NCI-H69 (cell line): Measurements from ENCODE around the gene MAP3K20.
A peak's percentile ranks its signal among the peaks of the same experiment; 100 is the strongest.

Experiments used
- DNase-seq: peaks from one replicate; lab custom pipeline; 2025; lab: John Stamatoyannopoulos, UW

MAP3K20 gene

DNA sequence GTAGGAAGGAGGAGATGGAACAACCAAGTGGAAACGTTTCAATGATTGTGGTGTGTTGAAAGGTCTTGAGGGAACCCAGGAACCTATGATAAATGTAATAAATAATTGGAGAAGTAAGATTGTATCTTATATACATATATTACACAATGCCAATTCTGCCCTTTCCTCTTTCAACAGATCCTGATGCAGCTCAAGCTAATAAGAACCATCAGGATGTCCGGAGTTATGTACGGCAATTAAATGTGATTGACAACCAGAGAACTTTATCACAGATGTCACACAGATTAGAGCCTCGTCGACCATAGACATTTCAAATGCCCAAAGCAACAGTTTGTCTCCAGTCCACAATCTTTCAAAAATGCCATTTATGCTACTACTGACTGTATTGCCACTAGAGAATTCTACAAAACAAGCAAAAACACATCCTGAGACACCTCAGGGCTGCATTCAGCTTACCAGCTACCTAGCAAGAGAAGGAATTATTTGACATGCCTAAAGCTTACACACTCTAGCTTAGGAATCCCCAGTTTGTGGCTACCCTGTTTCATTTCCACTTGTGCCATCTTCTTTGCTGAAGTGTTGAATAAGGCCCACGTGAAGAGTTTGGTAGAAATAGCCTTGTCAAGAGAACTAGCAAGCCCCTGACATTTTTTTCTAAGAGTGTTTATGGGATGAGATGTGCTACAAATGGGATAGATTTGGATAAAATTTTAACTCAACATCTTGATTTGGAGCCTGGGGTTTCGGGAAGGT is 24.0 kb upstream of the MAP3K20 start:
- no peak for DNase-seq

DNA sequence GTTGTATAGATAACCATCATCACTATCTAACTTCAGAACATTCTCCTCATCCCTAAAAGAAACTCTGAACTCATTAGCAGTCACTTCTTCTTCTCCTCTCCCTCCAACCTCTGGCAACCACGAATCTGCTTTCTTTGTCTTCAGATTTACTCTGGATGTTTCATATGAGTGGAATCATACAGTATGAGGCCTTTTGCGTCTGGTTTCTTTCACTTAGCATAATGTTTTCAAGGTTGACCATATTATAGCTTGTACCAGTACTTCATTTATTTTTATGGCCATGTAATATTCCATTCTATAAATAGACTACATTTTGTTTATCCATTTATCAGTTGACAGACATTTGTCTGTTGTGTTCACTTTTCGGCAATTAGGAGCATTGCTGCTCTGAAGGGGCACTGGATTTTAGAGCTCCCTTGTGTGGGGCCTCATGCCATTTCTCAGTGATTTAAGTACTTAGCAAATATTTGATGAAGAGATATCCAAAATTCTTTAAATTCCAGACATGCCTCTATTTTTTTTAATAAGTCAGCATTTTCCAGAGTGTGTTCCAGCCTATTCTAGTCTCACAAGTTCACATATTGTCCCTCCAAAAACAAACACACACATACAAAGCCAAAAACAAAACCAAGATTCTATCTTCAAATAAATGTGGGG is 22.5 kb upstream of the MAP3K20 start:
- no peak for DNase-seq

DNA sequence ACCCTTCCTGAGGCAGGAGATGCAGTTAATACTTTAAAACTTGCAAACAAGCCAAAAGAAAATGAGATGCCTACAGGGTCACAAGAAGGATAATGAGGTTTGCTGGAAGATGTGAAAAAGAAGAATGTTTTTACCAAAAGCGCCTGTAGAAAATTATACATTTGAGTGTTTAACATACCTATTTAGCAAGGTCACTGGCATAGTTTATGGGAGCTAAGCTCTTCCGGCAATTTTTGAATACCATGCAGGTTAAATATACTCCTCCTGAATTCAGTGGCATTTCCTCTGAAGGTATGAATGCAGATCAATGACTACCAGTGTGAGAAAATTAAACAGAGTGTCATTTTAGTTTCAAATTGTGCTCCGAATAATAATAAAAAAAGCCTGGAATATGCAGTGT is 21.2 kb upstream of the MAP3K20 start:
- no peak for DNase-seq

DNA sequence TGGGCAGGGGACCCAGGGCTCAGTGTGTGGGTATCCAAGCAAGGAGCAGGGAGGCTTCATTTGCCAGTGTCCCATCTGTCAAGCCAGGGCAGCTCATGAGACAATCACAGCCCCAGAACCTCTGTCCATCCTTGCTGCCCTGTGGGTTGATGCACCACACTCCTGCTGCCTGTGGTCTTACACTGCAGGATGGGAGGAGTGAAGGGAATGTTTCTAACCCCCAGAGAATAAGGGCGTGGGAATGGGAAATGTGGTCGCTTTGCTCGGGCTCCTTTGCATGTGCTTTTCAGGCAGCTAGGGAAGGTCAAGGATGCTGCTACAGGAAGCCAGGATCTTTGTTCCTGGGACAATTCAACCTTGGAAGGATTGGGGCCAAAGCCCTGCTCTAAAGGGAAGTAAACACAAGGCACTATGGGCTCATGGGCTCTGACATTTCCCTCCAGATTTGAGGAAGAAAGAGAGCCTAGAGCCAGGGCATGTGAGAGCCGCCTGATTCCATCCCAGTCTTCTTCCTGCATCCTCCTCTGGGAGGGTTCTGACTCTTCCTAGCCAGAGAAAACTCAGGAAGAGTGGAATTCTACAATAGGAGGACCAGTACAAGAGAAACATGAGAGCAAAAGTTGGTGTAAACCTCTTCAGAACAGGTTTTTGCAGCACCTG is 18.8 kb upstream of the MAP3K20 start:
- no peak for DNase-seq

DNA sequence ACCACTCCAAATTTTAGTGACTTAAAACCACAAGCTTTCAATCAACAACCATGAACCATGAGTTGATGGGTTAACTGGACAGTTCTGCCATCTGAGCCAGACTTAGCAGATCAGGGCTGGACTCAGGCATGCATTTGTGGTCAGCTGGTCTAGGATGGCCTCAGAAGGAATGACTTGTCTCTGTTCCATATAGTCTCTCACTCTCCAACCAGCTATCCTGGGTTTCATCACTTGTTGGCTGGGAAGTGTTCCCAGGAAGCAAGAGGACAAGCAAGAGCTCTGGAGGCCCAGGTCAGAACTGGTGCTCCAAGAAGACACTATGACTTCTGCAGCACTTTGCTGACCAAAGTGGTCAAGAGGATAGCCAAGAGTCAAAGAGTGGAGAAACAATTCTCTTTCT is 17.5 kb upstream of the MAP3K20 start:
- no peak for DNase-seq

DNA sequence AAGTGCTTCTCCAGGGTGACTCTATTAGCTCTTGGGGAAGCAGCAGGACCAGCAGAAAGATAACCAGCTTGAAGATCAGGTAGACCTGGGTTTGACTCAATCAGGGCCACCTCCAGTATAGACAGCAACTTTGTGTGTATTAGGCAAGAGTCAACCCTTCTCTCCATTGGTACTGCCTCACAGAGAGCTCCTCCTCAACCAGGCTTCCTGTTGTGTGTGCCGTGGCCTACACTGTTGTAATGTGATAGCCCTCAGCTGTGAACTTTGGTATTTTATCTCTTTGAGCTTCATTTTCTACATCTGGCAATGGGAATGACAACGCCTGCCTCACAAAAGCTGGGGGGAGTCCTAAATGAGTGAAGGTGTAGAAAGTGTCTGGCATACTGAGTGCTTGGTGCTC is 17.0 kb upstream of the MAP3K20 start:
- no peak for DNase-seq

DNA sequence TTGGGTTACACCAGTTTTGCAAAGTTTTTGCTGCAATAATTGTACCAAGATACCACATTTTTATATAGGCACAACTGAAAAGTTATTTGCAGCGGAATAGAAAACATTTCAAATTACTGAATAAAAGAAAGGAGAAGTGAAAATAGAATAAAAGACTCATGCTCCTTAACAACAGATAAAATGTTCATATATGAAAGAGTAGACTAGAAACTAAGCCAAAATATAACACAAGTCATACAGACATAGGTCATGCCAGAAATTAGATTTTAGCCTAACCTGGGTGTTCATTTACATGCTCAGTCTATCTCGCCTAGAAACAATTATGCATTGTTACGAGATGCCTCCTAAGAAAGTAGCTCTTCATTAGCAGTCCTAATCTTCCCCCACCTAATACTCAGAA is 16.4 kb upstream of the MAP3K20 start:
- no peak for DNase-seq

DNA sequence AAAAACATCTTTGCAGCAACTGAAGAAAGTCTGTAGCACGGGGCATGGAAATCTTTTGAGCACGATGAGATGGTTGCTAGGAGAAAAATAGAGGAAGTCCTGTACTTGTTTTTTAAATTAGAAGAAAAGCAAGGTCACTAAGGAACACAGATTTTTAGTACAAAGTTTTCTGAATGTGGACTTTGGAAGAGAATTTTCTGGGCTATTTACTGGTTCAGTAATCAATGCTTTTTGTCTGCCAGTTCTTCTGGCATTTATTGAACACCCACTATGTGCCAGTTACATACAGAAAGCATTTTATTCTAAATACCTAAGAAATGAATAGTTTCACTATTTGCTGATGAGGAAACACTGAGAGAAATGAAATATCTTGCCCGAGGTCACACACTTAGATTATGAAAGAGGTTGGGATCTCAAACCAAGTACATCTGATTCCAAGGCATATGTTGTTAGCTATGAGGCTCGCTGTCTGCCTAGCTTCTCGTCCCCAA is 15.6 kb upstream of the MAP3K20 start:
- no peak for DNase-seq

DNA sequence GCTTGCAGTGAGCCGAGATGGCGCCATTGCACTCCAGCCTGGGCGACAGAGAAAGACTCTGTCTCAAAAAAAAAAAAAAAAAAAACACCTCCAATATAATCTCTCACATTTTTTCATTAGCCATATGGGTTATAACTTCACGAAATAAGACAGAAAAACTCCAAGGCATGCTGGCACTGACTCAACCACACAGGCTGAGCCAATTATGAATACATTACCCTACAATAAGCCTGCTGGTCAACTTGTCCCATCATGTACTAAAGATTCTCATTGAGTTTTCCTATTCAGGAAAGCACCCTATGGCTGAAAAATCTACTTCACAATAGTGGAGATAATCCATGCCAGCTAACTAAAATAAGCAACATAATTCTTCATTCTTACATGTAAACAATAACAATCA is 12.8 kb upstream of the MAP3K20 start:
- no peak for DNase-seq

DNA sequence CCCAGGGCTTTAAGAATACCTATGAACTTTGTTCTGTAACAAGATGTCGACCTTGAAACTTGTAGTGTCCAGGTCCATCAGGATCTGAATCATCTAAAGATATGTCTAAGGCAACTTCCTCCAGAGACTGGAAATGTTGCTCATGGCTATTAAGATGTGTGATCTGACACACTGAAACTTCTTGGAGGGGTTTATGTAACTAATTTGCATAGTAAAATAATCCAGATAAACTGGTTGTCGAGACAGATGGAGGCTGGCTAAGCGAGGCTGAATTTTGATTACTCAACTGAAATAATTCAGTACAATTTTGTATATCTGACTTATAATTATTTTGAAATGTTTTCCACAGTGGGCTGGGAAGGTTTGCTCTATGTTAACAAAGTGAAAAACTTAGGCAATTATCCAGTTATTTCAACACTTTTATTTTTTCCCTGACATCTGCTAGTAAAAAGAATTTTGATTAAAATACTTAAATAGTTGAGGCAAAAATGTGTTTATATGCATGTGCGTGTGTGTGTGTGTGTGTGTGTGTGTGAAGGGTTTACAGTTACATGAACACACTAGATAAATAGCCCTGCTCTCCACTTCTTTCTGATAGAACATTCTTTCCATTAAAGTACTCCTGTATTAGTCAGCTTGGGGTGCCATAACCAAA is 11.4 kb upstream of the MAP3K20 start:
- no peak for DNase-seq

DNA sequence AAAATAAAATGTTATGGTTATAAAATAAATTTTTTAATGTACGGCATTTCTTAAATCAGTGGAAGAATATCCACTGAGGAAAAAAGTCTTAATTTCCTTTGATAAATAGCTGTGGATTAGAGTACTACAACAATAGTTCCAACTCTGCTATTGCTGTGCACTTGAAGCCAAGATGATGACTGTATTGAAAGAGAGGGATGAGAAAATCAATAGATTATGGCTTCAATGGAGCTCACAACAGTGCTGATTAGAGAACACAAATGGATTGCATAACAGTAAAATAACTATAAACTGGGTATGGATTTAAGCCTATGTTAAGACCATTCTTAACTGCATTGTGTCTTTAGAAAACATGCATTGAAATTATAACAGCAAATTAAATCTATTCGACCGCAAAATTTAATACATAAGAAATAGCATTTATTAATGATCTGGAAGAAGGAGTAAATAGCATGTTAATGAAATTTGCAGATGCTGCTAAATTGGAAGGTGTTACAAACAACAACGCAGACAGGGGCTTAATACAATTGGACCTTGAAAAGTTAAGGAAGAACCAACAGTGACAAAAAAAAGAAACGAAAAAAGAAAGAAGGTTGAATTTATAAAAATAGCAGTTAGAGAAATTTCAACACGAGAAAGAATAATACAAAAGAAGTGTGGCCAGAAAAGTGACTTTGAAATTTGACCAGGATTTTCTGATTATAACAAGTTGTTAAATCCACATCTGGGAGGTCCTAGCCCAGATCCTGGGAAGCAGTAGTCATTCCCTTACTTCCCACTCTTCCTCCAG is 8.6 kb upstream of the MAP3K20 start:
- no peak for DNase-seq

DNA sequence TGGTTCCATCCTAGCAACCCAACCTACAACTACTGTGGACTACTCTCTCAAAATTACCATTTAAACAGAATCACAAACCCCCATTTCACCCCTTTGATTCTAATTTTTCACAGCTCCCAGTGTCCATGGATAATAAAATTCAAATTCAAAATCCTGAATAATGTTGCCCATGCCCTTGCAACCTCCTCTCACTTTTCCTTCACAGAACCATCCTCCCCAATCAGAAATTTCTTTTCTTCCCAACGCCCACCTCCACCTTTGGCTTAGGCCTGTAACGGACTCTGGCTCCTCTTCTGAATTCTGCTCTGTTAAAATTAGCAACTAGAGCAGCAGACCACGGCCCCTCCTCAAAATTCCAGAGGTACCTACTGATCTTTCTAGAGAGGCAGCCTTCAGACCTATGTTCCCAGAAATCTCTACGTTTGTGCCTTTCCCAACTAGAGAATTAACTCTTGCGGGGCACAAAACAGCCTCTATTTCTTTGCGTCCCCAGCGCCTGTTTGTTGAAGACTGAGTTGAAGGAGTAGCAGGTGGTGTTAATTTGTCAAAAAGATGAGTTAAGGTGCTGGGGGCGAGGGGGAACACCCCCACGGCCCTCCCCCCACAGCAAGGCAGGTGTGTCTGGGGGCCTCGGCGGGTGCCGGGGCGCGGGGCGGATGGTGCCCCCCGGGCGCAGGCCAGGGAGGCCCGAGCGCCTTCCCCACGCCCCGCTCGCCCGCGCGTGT is 428 bp upstream of the MAP3K20 start:
- DNase-seq, result no peak

DNA sequence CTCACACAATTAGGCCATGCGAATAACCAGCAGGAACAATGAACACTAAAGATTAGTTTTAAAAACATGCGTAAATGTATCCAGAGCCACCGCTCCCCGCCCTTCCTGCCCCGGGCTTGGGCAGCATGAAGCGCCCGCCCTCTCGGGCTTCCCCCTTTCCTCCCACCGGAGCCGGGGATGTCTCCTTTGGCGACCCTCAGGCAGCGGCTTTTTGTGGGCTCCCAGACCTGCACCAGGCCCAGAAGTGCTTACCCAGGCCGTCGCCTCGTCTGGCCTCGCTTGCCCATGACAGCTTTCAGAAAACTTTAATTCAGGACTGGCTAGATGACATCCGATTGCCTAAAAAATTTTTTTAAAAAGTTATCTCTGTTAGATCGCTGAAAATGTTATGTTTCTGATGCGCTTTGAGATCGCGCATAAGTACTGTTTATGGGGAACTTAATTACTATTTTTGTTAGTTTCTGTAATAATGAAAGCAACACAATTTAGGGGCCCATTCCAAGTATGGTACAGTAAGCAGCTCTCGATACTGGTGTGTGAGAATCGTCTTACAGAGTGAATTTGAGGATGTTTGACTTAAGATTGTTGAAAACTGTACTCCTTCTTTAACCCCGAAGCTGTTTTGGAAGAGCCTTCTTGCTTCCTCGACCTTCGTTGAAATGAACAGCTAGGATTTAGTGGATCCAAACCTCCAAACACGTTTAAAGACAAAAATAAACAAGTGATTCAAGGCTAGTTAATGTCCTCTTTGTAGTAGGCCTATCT is 1.1 kb downstream of the MAP3K20 start:
- DNase-seq, result peak; percentile 58

DNA sequence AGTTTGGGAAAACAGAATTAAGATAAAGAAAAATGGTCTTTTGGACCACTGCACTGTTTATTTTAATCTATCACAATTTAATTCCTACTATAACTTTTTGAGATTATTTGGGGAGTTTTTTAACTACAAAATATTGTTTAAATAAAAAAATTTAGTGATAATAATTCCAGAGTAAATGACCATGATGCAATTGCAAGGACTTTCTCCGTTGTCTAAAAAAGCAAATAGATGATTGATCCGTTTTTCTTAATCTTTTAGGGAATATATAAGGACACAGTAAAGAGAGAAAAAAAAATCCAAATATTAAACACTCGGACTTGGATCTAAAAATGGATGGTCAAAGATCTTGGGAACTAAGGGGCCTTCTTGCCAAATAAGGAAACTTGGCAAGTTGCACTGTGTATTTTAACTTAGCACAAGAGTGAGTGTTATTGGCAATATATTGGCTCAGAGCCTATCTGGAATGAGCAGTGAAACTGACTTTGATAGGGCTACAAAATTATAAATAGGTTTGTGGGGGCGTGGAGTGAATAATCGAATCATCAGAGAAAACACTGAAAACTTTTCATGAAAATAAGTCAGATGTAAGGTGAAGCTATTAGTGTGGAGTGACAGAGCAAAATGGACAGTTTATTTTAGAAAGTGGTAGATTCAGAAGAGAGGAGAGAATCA is 2.0 kb downstream of the MAP3K20 start:
- no peak for DNase-seq

DNA sequence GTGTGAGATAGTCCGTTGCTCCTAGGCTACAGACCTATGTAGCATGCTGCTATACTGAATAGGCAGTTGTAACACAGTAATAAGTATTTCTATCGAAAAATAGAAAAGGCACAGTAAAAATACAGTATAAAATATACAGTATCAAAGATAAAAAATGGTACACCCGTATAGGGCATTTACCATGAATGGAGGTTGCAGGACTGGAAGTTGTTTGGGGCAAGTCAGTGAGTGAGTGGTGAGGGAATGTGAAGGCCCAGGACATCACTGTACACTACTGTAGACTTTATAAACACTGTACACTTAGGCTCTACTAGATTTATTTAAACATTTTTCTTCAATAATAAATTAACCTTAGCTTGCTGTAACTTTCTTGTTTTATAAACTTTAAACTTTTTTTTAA is 3.5 kb downstream of the MAP3K20 start:
- no peak for DNase-seq

DNA sequence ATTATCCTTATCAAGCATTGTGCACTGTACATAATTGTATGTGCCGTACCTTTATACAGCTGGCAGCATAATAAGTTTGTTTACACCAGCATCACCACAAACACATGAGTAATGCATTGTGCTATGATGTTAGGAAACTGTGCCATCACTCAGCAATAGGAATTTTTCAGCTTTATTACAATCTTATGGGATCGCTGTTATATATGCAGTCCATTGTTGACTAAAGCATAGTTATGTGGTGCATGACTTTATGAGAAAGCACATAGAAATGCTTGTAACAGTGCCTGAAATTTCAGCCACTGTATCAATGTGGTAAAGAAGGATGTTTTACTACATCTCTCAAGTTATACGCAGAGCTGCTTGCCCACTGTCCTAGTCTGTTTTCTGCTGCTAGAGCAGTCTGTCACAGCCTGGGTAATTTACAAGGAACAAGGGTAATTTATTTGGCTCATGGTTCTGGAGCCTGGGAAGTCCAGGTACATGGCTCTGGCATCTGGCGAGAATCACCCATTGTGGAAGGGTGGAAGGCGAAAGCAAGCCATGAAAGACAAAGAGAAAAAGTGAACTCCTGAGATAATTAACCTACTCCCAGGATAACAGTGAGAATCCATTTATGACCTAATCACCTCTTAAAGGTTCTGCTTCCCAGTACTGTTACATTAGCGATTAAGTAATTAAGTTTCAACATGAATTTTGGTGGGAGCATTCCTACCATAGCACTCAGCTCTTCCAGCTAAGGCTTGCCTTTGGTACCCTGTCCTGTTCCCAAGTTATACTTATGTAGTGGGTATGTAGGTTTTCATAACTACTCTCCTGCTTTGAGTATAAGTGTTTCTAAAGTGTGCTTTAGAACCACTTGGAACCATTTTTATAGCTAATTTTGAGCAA is 4.6 kb downstream of the MAP3K20 start:
- no peak for DNase-seq

DNA sequence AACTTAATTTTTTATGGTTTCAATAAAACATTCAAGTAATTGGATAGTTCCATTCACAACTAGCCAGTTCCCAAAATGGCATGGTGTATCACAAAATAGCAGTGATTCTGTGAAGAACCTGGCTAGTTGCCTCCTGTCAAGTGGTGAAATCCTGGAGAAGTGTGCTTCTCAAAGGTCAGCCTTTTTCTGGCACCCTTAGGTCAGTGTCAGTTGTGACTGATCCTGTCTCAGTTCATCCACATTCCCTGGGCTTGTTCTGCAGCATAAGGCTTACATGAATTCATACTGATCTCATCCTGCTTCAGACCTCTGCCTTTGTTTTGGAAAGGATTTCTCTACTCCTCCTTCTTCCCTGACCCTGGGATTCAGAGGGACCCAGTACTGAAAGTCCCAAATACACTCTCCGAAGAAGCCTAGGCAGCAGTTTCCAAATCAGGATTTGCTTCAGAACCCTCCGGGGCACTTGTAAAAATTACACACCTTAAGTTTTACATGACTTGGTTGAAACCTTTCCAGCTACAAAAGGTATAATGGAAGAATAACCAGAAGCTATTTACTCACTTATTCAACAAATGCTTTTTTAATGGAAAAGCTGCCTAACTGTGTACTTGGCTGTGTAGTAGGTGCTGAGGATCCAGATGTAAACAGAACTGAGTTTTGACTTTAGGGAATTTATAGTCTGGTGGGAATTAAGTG is 11.0 kb downstream of the MAP3K20 start:
- DNase-seq, result no peak

DNA sequence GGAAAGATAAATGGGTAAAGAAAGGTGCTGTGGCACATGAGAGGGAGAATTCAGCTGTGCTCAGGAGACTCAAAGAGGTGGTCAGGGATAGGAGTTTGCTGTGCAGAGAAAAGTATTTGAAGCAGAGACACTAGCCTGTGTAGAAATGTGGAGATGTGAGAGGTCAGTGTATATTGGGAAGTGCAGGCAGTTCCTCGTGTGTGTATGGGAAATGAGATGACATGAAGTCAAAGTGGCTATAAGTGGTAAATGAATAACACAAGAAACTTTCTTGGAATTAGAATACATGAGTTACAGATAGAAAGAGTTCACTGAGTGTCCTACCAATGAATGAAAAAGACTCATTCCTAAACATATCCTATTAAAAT is 11.6 kb downstream of the MAP3K20 start:
- DNase-seq, result no peak
